ENCODE results near the gene RPL19. TPM values are rescaled to one million over a fixed set of nuclear protein-coding genes. Genes with fewer than 3 reads are reported as not detected.
"Not testable (repeated sequence)": the region's sequence is repeated elsewhere in the genome, so short reads cannot be mapped to it uniquely, and the experiment has no call there.

RPL19 gene
- 1,000 to 10,000 TPM; 1,376 to 1,435 TPM for total RNA-seq
- long read RNA-seq, transcript RPL19-201 (6 exons, 737 nt) = major isoform, 372 of 393 reads
- long read RNA-seq, partial matches to known transcripts = 18 of 393 reads
- long read RNA-seq, other reads (novel, unspliced or antisense) = 2 of 393 reads

DNA sequence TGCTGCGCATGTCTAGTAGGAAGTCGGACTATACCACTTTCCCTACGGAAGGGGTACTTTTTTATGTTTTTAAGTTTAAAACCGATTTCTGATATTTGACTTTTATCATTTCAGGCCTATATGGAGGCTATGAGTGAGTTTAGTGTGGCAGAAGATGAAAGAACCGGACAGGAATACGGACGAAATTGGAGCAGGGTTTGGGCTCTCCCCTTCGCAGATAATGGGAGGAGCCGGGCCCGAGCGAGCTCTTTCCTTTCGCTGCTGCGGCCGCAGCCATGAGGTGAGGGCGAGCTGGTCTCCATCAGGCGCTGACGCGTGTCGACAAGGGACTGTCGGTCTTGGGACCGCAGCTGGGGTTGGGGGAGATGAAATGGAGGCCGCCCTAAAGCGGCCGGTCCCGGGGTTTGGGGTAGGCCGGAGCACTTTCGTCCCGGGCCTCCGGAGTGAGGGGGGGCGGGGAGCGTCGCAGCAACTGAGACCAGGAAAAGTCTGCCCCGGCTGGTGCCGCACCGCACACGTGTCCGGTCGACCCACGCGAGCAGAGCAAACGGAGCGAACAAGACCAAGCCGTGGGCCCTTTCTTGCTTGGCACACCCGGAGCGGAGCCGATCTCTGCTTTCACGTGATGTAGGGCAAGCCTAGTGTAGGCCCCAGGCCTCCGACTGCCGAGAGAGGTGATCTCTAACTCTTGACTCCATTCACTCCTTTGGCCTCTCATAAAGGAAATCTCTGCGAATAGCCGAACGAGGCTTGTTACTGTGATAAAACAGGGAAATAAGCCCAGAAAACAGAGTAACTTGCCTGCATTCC lies at the start of gene RPL19:
Gene RPL19 (plus strand): TSS at position 214 of the 810 bp plus-strand sequence. CDS start 62 bp downstream, at position 276.
- intact Hi-C loops (cut with DNase I, micrococcal nuclease) = no loop called here
- DNase-seq (peak; percentile 74 to 86), ATAC-seq (peak; percentile 77)

DNA sequence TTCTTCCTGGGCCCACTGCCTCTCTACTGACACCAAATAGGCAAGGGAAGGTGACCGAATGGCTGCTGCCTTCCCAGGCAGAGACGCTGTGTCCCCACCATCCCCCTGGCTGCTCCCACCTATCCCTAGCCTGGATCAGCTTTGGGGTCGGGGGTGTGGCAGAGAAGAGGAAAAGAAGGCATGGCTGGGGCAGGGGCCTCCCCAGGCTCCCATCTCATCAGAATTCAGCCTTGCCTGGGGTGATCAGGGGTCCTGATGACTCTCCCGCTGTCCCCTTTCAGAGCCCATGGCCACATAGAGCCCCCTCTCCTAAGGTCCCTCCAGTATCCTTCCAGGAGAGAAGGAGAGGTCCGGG lies 49.3 kb upstream of the RPL19 start:
- ATAC-seq (no peak), DNase-seq (no peak)
- intact Hi-C loops (cut with DNase I, micrococcal nuclease) = loop anchor here (5.0 to 10.0 kb wide), 3 partner anchors 93 to 168 kb away; no protein-coding TSS in a partner anchor

GRCh38 chr17:39151150-39151942 lies 48.7 kb upstream of the RPL19 start, which contains the start of gene PLXDC1:
PLXDC1 (minus strand) TSS chr17:39151637; CDS start chr17:39151437, 200 bp downstream.
- DNase-seq (peak in 1 of 2 donors; percentile 31), ATAC-seq (no peak)
- intact Hi-C loops (cut with DNase I, micrococcal nuclease) = loop anchor here (5.0 to 10.0 kb wide), 3 partner anchors 94 to 169 kb away; no protein-coding TSS in a partner anchor

- intact Hi-C loops (cut with DNase I, micrococcal nuclease) = loop anchor here (5.0 to 10.0 kb wide), 3 partner anchors 95 to 170 kb away; no protein-coding TSS in a partner anchor
- DNase-seq = no peak
- ATAC-seq = no peak
Observed at GRCh38 chr17:39151943-39152818, 47.9 kb upstream of the RPL19 start.

DNA sequence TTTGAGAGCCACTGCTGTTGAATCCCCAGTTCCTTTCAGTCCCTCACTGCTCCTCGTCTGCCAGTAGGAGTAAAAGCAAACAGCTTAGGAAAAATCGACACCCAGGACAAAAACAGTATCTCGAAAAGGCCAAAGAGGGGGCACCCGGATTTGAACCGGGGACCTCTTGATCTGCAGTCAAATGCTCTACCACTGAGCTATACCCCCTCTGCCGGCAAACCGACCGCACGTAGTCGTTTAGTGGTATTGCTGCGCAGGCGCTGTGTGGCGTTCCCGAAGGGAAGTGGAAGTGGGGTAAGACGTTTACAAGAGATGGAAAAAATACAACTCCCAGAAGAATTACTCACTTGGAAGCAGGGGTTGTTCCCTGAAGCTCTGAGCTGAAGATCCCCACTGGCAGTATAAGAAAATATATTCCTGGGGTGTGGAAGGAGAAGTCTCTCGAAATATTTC lies 46.5 kb upstream of the RPL19 start:
- DNase-seq = peak; percentile 86 to 91
- intact Hi-C loops (cut with DNase I, micrococcal nuclease) = loop anchor here (5.0 to 10.0 kb wide), 3 partner anchors 96 to 171 kb away; no protein-coding TSS in a partner anchor
- peak; percentile 77 for ATAC-seq

GRCh38 chr17:39155654-39156053 lies 44.4 kb upstream of the RPL19 start:
- ATAC-seq (no peak), DNase-seq (no peak)
- intact Hi-C loops (cut with DNase I, micrococcal nuclease) = loop anchor here in 1 of 2 donors (10.0 kb wide), 1 partner anchor 171 kb away; no protein-coding TSS in a partner anchor

GRCh38 chr17:39156491-39156890 lies 43.6 kb upstream of the RPL19 start:
- intact Hi-C loops (cut with DNase I, micrococcal nuclease) = loop anchor here in 1 of 2 donors (10.0 kb wide), 1 partner anchor 172 kb away; no protein-coding TSS in a partner anchor
- no peak for DNase-seq
- no peak for ATAC-seq

DNA sequence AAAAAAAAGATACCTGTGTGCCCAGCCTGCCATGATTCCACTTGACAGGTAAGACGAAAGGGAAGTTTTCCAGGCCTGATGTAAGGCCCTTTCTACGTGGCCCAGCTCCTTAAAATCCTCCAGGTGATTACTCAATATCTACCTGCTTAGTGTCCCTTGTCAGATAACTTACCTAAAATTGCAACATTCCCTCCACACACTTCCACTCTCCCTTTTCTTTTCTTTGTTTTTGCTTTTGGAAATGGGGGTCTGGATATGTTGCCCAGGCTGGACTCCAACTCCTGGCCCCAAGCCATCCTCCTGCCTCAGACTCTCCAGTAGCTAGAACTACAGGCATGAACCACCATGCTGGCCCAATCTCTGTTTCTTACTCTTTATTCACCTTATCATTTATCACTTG lies 41.5 kb upstream of the RPL19 start:
- no peak for ATAC-seq
- DNase-seq = no peak
- intact Hi-C loops (cut with DNase I, micrococcal nuclease) = loop anchor here in 1 of 2 donors (10.0 kb wide), 1 partner anchor 174 kb away; no protein-coding TSS in a partner anchor

DNA sequence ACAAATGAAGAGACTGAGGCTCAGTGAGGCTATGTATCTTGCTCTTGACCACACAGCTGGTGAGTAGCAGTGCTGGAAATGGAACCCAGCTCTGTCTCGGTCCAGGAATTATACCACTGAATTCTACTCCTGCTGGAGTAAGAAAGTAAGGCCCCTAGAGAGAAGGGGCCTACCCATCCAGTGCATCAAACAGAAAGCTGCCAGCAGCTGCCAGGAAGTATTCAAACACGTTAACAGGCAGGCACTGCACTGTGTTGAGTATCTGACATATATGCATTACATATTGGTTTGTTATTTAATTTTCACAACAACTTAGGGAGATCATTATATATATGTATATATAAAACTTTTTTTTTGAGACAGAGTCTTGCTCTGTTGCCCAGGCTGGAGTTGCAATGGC lies 38.1 kb upstream of the RPL19 start:
- no peak for DNase-seq
- intact Hi-C loops (cut with DNase I, micrococcal nuclease) = no loop called here
- ATAC-seq = no peak

- peak; percentile 87 for ATAC-seq
- intact Hi-C loops (cut with DNase I, micrococcal nuclease) = no loop called here
- DNase-seq = peak; percentile 87 to 89
Observed at GRCh38 chr17:39164675-39165143, 35.4 kb upstream of the RPL19 start.

GRCh38 chr17:39165178-39165840 lies 34.8 kb upstream of the RPL19 start:
- DNase-seq (no peak), ATAC-seq (no peak)
- intact Hi-C loops (cut with DNase I, micrococcal nuclease) = no loop called here

- intact Hi-C loops (cut with DNase I, micrococcal nuclease) = no loop called here
- DNase-seq (no peak), ATAC-seq (no peak)
Observed at GRCh38 chr17:39165841-39166349, 34.2 kb upstream of the RPL19 start, which contains the start of gene ARL5C. ARL5C (minus strand) TSS chr17:39166161; CDS start chr17:39165760, 401 bp downstream.

- intact Hi-C loops (cut with DNase I, micrococcal nuclease) = no loop called here
- DNase-seq (no peak), ATAC-seq (peak; percentile 13)
Observed at GRCh38 chr17:39166437-39167335, 33.4 kb upstream of the RPL19 start.

DNA sequence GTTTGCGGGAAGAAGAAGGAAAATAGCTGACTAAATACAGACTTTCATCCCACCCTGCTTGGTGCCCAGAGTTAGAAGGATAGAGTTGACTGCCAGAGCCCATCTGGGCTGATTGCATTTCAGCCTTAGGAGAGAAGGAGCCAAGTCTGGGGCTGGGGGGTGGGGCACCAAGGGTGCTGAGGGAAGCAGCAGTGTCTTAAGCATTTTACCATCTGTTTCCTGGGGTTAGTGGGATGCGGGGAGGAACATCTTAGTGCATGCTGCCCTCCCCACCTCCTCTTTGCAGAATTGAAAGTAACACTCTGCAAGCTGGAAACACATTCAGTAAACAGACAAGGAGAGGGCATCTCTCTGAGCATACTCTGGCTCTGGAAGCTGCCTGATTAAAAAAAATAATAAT lies 32.6 kb upstream of the RPL19 start:
- no peak for ATAC-seq
- no peak for DNase-seq
- intact Hi-C loops (cut with DNase I, micrococcal nuclease) = no loop called here

DNA sequence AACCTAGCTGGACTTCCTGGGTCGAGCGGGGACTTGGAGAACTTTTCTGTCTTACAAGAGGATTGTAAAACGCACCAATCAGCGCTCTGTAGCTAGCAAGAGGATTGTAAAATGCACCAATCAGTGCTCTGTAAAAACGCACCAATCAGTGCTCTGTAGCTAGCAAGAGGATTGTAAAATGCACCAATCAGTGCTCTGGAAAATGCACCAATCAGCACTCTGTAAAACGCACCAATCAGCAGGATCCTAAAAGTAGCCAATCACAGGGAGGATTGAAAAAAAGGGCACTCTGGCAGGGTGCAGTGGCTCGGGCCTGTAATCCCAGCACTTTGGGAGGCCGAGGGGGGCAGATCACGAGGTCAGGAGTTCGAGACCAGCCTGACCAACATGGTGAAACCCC lies 31.6 kb upstream of the RPL19 start:
- DNase-seq; intact Hi-C loops (cut with DNase I, micrococcal nuclease); ATAC-seq: not testable (repeated sequence)

DNA sequence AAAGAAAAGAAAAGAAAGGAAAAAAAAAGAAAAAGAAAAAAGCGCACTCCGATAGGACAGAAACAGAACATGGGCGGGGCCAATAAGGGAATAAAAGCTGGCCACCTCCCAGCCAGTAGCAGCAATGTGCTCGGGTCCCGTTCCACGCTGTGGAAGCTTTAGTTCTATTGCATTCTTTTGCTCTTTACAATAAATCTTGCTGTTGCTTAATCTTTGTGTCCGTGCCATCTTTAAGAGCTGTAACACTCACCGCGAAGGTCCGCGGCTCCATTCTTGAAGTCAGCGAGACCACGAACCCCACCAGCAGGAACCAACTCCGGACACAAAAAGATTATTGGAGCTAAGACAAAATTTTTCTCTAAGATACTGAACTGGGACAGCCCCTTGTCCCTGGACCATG lies 31.0 kb upstream of the RPL19 start:
- intact Hi-C loops (cut with DNase I, micrococcal nuclease) = no loop called here
- no peak for DNase-seq
- no peak for ATAC-seq

All from left colon (tissue), 2 donors.